C4-2B (cell line): ENCODE measurements around the gene TMEM40.

Experiments
- CTCF ChIP-seq: fragments of 450-650 bp; conservative IDR thresholded peaks from 2 replicates; pipeline ENCODE4 v1.5.1; 2017; ENCODE audit warnings: mild to moderate bottlenecking
- ZFX ChIP-seq: fragments of 450-650 bp; IDR thresholded peaks from 2 replicates; pipeline ENCODE4 v1.6.1; 2017

GRCh38 chr3:12764171-12764776, 5.2 kb upstream of the TMEM40 start:
- TF ChIP-seq CTCF: no peak
- no peak for TF ChIP-seq ZFX
